Esophagus muscularis mucosa (tissue), 4 donors: ENCODE data around the gene RAB6D.

Experiments used
- EP300 ChIP-seq: sonication (generic); formaldehyde crosslinking; IDR thresholded peaks from one replicate; pipeline ENCODE4 v1.6.1; 2017; ENCODE audit warnings: antibody characterized with exemption
- POLR2A ChIP-seq: fragments of 450-650 bp; IDR thresholded peaks from one replicate; pipeline ENCODE4 v1.6.1; 2017; ENCODE audit warnings: antibody characterized with exemption, moderate library complexity, mild to moderate bottlenecking, low read depth
- TF ChIP-seq, protein P1 (sequence below), 3 experiments: fragments of 200-600 bp in 2 of 3; fragments of 450-650 bp in 1 of 3; sonication (generic) in 2 of 3; IDR thresholded peaks; one replicate each; pipeline ENCODE4 v1.5.1; 2017 to 2019; ENCODE audit warnings: antibody characterized with exemption in 3 of 3, mild to moderate bottlenecking in 2 of 3, moderate library complexity in 1 of 3

- TF ChIP-seq, protein P1, sequence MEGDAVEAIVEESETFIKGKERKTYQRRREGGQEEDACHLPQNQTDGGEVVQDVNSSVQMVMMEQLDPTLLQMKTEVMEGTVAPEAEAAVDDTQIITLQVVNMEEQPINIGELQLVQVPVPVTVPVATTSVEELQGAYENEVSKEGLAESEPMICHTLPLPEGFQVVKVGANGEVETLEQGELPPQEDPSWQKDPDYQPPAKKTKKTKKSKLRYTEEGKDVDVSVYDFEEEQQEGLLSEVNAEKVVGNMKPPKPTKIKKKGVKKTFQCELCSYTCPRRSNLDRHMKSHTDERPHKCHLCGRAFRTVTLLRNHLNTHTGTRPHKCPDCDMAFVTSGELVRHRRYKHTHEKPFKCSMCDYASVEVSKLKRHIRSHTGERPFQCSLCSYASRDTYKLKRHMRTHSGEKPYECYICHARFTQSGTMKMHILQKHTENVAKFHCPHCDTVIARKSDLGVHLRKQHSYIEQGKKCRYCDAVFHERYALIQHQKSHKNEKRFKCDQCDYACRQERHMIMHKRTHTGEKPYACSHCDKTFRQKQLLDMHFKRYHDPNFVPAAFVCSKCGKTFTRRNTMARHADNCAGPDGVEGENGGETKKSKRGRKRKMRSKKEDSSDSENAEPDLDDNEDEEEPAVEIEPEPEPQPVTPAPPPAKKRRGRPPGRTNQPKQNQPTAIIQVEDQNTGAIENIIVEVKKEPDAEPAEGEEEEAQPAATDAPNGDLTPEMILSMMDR (IDR thresholded peaks at IDR 0.05), result no peak
- TF ChIP-seq POLR2A (no peak), EP300 (no peak)
Observed at GRCh38 chr2:131369954-131370353, 6.0 kb upstream of the RAB6D start.
